ENCODE measurements around the gene OTUD7B.

DNA sequence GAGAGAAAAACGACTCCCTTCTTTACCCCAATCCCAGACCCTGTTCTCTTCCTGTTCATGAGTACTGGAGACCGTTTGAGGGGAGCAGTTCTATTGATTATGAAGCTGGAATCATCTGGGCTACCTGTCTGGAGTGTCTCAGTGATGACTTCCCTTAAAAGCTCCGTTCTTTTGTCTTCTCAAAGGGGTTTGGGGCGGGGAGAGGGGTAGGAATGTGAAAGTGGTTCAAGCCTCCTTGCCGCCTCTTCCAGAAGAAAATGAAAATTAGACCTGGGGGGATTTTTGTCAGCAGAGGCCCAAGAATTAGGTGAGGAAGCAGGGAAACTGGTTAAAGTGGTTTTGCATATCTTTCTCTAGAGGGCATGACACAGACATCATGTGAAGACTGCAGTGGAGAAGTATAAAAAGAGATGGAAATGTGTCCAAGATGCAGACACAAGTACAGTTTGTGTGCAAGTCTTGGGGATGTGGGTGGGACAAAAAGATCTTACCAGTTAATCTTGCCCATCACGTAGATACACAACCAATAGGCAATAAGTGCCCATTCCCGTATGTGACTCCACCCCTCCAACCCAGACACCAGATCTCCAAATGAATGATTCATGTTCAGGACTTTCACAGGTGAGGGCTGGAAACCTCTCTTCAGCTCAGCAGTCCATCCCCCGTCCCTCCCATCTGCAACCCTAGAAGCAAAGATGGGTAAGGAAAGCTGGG lies 73.4 kb downstream of the OTUD7B start:
- TF ChIP-seq POLR2A (IDR thresholded peaks at IDR 0.05; ENCODE audit: low read length) (no peak), GATA1 (IDR thresholded peaks at IDR 0.05; ENCODE audit: low read depth, low read length) (no peak)

Measured in erythroblast (primary cell).